Keratinocyte (primary cell): ENCODE results near the gene CALML6. TPM values are rescaled to one million over a fixed set of nuclear protein-coding genes. Genes with fewer than 3 reads are reported as not detected.

ENCODE experiments used
- DNase-seq: peaks from one replicate; pipeline ENCODE4 v3.0.0-alpha.2; 2011; ENCODE audit warnings: low read depth, missing footprints, low spot score
- FAIRE-seq: peaks from 2 replicates; lab custom pipeline; 2011; peaks lifted over from hg19 to GRCh38; lab: Jason Lieb, UNC
- H2AFZ ChIP-seq: 2 replicates; pipeline ENCODE4 v1.6.0; 2012; ENCODE audit warnings: low read length, control low read depth, inconsistent platforms; ENCODE audit not compliant: control insufficient read depth
- H3K27ac ChIP-seq: 2 replicates; pipeline ENCODE4 v1.5.1; 2011; ENCODE audit warnings: low read length; ENCODE audit not compliant: control insufficient read depth, insufficient read depth
- H3K27me3 ChIP-seq: 3 replicates; pipeline ENCODE4 v1.6.0; 2011; ENCODE audit warnings: low read length; ENCODE audit not compliant: control insufficient read depth, insufficient read depth; ENCODE audit errors: extremely low read depth
- H3K36me3 ChIP-seq, 2 experiments: 2 replicates in 1 of 2; 3 replicates in 1 of 2; pipeline ENCODE4 v1.5.1; 2011; ENCODE audit warnings: low read length in 2 of 2, mild to moderate bottlenecking in 1 of 2; ENCODE audit not compliant: control insufficient read depth in 2 of 2, insufficient read depth in 2 of 2; ENCODE audit errors: extremely low read depth in 1 of 2
- H3K4me1 ChIP-seq: 3 replicates; pipeline ENCODE4 v1.5.1; 2011; ENCODE audit warnings: low read length; ENCODE audit not compliant: control insufficient read depth, insufficient read depth; ENCODE audit errors: extremely low read depth
- H3K4me2 ChIP-seq: 3 replicates; pipeline ENCODE4 v1.6.0; 2011; ENCODE audit warnings: low read depth, low read length; ENCODE audit not compliant: control insufficient read depth, insufficient read depth; ENCODE audit errors: extremely low read depth
- H3K4me3 ChIP-seq, 3 experiments: fragments of 200-600 bp in 1 of 3; sonication (generic) in 1 of 3; 2 replicates in 2 of 3; 3 replicates in 1 of 3; pipeline ENCODE4 v1.5.1; 2011 to 2016; ENCODE audit warnings: low read length in 3 of 3, mild to moderate bottlenecking in 3 of 3, control low read depth in 2 of 3, inconsistent platforms in 1 of 3, low read depth in 1 of 3, mixed read lengths in 1 of 3, mixed run types in 1 of 3, moderate library complexity in 1 of 3; ENCODE audit not compliant: control insufficient read depth in 2 of 3, insufficient read depth in 2 of 3; ENCODE audit errors: extremely low read depth in 1 of 3
- H3K79me2 ChIP-seq: 2 replicates; pipeline ENCODE4 v1.6.0; 2012; ENCODE audit warnings: low read length; ENCODE audit not compliant: control insufficient read depth, insufficient read depth
- H3K9ac ChIP-seq: 3 replicates; pipeline ENCODE4 v1.6.0; 2011; ENCODE audit warnings: low read length; ENCODE audit not compliant: control insufficient read depth, insufficient read depth; ENCODE audit errors: extremely low read depth
- H3K9me1 ChIP-seq: 3 replicates; pipeline ENCODE4 v1.6.0; 2011; ENCODE audit warnings: low read length; ENCODE audit not compliant: control insufficient read depth, insufficient read depth; ENCODE audit errors: extremely low read depth
- H3K9me3 ChIP-seq: 2 replicates; pipeline ENCODE4 v1.5.1; 2012; ENCODE audit warnings: low read depth, low read length; ENCODE audit not compliant: control insufficient read depth
- H4K20me1 ChIP-seq: 3 replicates; pipeline ENCODE4 v1.6.0; 2011; ENCODE audit warnings: low read length; ENCODE audit not compliant: control insufficient read depth, insufficient read depth; ENCODE audit errors: extremely low read depth
- CTCF ChIP-seq, 3 experiments: IDR thresholded peaks in 1 of 3; conservative IDR thresholded peaks in 1 of 3; optimal IDR thresholded peaks in 1 of 3; 2 replicates in 2 of 3; 3 replicates in 1 of 3; pipeline versions ENCODE3 to v1.5.1; 2011; ENCODE audit warnings: low read length in 3 of 3, mild to moderate bottlenecking in 3 of 3, moderate library complexity in 2 of 3, control low read depth in 1 of 3, inconsistent platforms in 1 of 3; ENCODE audit not compliant: insufficient read depth in 2 of 3; ENCODE audit errors: extremely low read depth in 1 of 3
- EZH2 ChIP-seq: IDR thresholded peaks from one replicate; pipeline ENCODE4 v1.6.1; 2012; ENCODE audit warnings: inconsistent platforms, mild to moderate bottlenecking, low read length, moderate library complexity
- dilution Hi-C: fragments of 300-500 bp; cut with MboI; formaldehyde crosslinking; loops from one replicate; pipeline ENCODE4 v1.7.0; 2020; ENCODE audit warnings: low sequenced_read_pairs; ENCODE audit not compliant: extremely low pct_ligation_motif_present
- polyA plus RNA-seq, 5 experiments: library from polyadenylated mRNA; depleted of rRNA in 3 of 5; stranded (reverse) in 3 of 5; stranded (forward) in 1 of 5; unstranded in 1 of 5; fragments of >200 nt; gene quantifications; 1 replicate in 1 of 5; 2 replicates in 3 of 5; 3 replicates in 1 of 5; pipeline versions ENCODE4 v1.2.1 to v1.2.3, GENCODE V29; 2011 to 2012; ENCODE audit warnings: missing spikeins in 2 of 5, low read depth in 1 of 5, low replicate concordance in 1 of 5

Gene CALML6
- polyA plus RNA-seq, 1 donor (not counting 4 experiments of a cell fraction or from before 2014, with no cell fraction given): 0.08 TPM

- dilution Hi-C loops: no loop called here
- no peak for FAIRE-seq
- H3K4me2 ChIP-seq: no peak overlapping the region
- no peaks in the 10 kb centered on the region for H3K9me3 ChIP-seq
- DNase-seq: no peak
- peaks cover 19% of the 10 kb centered on the region for H3K27me3 ChIP-seq
- H3K4me3 ChIP-seq: no peak overlapping the region
- H3K79me2 ChIP-seq: no peaks in the 10 kb centered on the region
- no peaks in the 10 kb centered on the region for H3K36me3 ChIP-seq
- TF ChIP-seq CTCF (optimal IDR thresholded peaks at IDR 0.05 in 1 of 3, IDR thresholded peaks at IDR 0.05 in 1 of 3, conservative IDR thresholded peaks at IDR 0.05 in 1 of 3; ENCODE audit: extremely low read depth in 1 of 3, insufficient read depth in 2 of 3, low read length in 3 of 3) (no peak), EZH2 (no peak)
- no peaks in the 10 kb centered on the region for H4K20me1 ChIP-seq
- H2AFZ ChIP-seq: no peak overlapping the region
- no peaks in the 10 kb centered on the region for H3K9me1 ChIP-seq
- H3K27ac ChIP-seq: no peak overlapping the region
- no peaks in the 10 kb centered on the region for H3K4me1 ChIP-seq
- no peak overlapping the region for H3K9ac ChIP-seq
Measured at GRCh38 chr1:1921459-1921862, 6.4 kb downstream of the CALML6 start.

- no peaks in the 10 kb centered on the region for H4K20me1 ChIP-seq
- no peak overlapping the region for H2AFZ ChIP-seq
- H3K9me3 ChIP-seq: no peaks in the 10 kb centered on the region
- H3K36me3 ChIP-seq: no peaks in the 10 kb centered on the region
- no peaks in the 10 kb centered on the region for H3K9me1 ChIP-seq
- TF ChIP-seq CTCF (optimal IDR thresholded peaks at IDR 0.05 in 1 of 3, IDR thresholded peaks at IDR 0.05 in 1 of 3, conservative IDR thresholded peaks at IDR 0.05 in 1 of 3; ENCODE audit: extremely low read depth in 1 of 3, insufficient read depth in 2 of 3, low read length in 3 of 3) (no peak), EZH2 (no peak)
- no peak overlapping the region for H3K27ac ChIP-seq
- no peaks in the 10 kb centered on the region for H3K79me2 ChIP-seq
- no peaks in the 10 kb centered on the region for H3K4me1 ChIP-seq
- dilution Hi-C loops: no loop called here
- no peak overlapping the region for H3K9ac ChIP-seq
- no peak for DNase-seq
- H3K27me3 ChIP-seq: peaks cover 26% of the 10 kb centered on the region
- H3K4me2 ChIP-seq: no peak overlapping the region
- no peak overlapping the region for H3K4me3 ChIP-seq
- FAIRE-seq: no peak
Measured at GRCh38 chr1:1921901-1922701, 7.0 kb downstream of the CALML6 start.
